Panc1 (cell line): ENCODE measurements around the gene CTF1. TPM values are rescaled to one million over a fixed set of nuclear protein-coding genes. Genes with fewer than 3 reads are reported as not detected.

Source experiments
- ATAC-seq: fragments of 200-7000 bp; cut with Tn5 transposase; 2 replicates; pipeline ENCODE4 v1.9.1; 2020; ENCODE audit warnings: mild to moderate bottlenecking, moderate library complexity
- BruUV-seq: library from RNA; stranded (reverse); fragments of 400-500 nt; replicated peaks from 2 replicates; lab custom pipeline; 2021; lab: Mats Ljungman, UMichigan
- CTCF ChIA-PET: fragments of 300-600 bp; sonication (Branson Sonifier 250); formaldehyde crosslinking; loops from one replicate; lab custom pipeline; 2022; ENCODE audit warnings: antibody characterized with exemption; lab: Charles Lee
- POLR2A ChIA-PET: fragments of 300-600 bp; sonication (Branson Sonifier 250); formaldehyde crosslinking; loops from one replicate; lab custom pipeline; 2022; ENCODE audit warnings: antibody characterized with exemption; lab: Charles Lee
- DNase-seq: peaks from one replicate; pipeline ENCODE4 v3.0.0-alpha.2; 2010; ENCODE audit warnings: low read depth, low spot score
- H3K27ac ChIP-seq: 2 replicates; pipeline ENCODE4 v1.5.1; 2011; ENCODE audit warnings: mild to moderate bottlenecking, low read length, inconsistent platforms
- H3K27me3 ChIP-seq: fragments of 200-500 bp; sonication (Bioruptor generic); 2 replicates; pipeline ENCODE4 v1.6.0; 2014; ENCODE audit warnings: low read length, inconsistent platforms; ENCODE audit not compliant: control insufficient read depth, insufficient read depth
- H3K36me3 ChIP-seq: fragments of 200-500 bp; sonication (Bioruptor generic); 2 replicates; pipeline ENCODE4 v1.5.1; 2014; ENCODE audit warnings: inconsistent platforms, mild to moderate bottlenecking, low read length, moderate library complexity; ENCODE audit not compliant: control insufficient read depth, insufficient read depth
- H3K4me1 ChIP-seq: 2 replicates; pipeline ENCODE4 v1.5.1; 2011; ENCODE audit warnings: inconsistent platforms, mild to moderate bottlenecking, low read length, moderate library complexity; ENCODE audit not compliant: control insufficient read depth, insufficient read depth
- H3K4me3 ChIP-seq, 2 experiments: 2 replicates each; pipeline ENCODE4 v1.5.1; 2011 to 2012; ENCODE audit warnings: low read depth in 2 of 2, low read length in 2 of 2, mild to moderate bottlenecking in 2 of 2, inconsistent platforms in 1 of 2, moderate library complexity in 1 of 2
- H3K9me3 ChIP-seq: fragments of 200-500 bp; sonication (Bioruptor generic); 2 replicates; pipeline ENCODE4 v1.5.1; 2014; ENCODE audit warnings: low read depth, mild to moderate bottlenecking, inconsistent platforms, low read length, moderate library complexity; ENCODE audit not compliant: control insufficient read depth, insufficient read depth
- POLR2AphosphoS5 ChIP-seq: IDR thresholded peaks from 2 replicates; pipeline ENCODE4 v1.6.1; 2012; ENCODE audit warnings: mild to moderate bottlenecking, low read depth, low read length, moderate library complexity
- SIN3A ChIP-seq: IDR thresholded peaks from 2 replicates; pipeline ENCODE4 v1.6.1; 2012; ENCODE audit warnings: low read depth, mild to moderate bottlenecking, low read length, moderate library complexity, borderline replicate concordance; ENCODE audit not compliant: insufficient read depth
- TCF7L2 ChIP-seq: IDR thresholded peaks from 2 replicates; pipeline ENCODE4 v1.6.1; 2011; ENCODE audit warnings: mild to moderate bottlenecking, low read depth, low read length, inconsistent platforms
- in situ Hi-C: cut with HindIII; loops from 2 replicates; pipeline ENCODE4 v1.10.0; 2016; ENCODE audit warnings: low sequenced_read_pairs, low pct_unique_long_range_greater_than_20kb
- intact Hi-C: fragments of 100-400 bp; cut with micrococcal nuclease; formaldehyde crosslinking; loops from one replicate; pipeline ENCODE4 v1.10.0; 2022; ENCODE audit not compliant: unreplicated experiment
- total RNA-seq: library from RNA; stranded (reverse); gene quantifications from one replicate; pipeline ENCODE4 v1.2.1, GENCODE V29; 2021; ENCODE audit not compliant: unreplicated experiment
- TF ChIP-seq, protein P1 (sequence below), 2 experiments: IDR thresholded peaks; 2 replicates each; pipeline ENCODE4 v1.6.1; 2011 to 2012; ENCODE audit warnings: low read depth in 2 of 2, control low read depth in 1 of 2, low read length in 1 of 2, mild to moderate bottlenecking in 1 of 2, moderate library complexity in 1 of 2; ENCODE audit not compliant: insufficient read depth in 1 of 2
- TF ChIP-seq, protein P2 (sequence below): fragments of 450-650 bp; IDR thresholded peaks from 2 replicates; pipeline ENCODE4 v1.5.1; 2017; ENCODE audit warnings: mild to moderate bottlenecking

CTF1 gene
- total RNA-seq, 1 experiment from 2014 or later, result 2.9 TPM

- in situ Hi-C loops, result no loop called here
- Histone ChIP-seq H3K27me3 (no peaks in the 10 kb centered on the region), H3K36me3 (no peaks in the 10 kb centered on the region; the same call in 1 of the 2 replicates), H3K4me3 (no peak overlapping the region), H3K9me3 (no peaks in the 10 kb centered on the region), H3K27ac (peak overlapping the region; percentile 60; the same call in 1 of the 2 replicates), H3K4me1 (peaks cover 31% of the 10 kb centered on the region)
- intact Hi-C loops, result no loop called here
- no TSS peak for BruUV-seq
- TF ChIP-seq, protein P1, sequence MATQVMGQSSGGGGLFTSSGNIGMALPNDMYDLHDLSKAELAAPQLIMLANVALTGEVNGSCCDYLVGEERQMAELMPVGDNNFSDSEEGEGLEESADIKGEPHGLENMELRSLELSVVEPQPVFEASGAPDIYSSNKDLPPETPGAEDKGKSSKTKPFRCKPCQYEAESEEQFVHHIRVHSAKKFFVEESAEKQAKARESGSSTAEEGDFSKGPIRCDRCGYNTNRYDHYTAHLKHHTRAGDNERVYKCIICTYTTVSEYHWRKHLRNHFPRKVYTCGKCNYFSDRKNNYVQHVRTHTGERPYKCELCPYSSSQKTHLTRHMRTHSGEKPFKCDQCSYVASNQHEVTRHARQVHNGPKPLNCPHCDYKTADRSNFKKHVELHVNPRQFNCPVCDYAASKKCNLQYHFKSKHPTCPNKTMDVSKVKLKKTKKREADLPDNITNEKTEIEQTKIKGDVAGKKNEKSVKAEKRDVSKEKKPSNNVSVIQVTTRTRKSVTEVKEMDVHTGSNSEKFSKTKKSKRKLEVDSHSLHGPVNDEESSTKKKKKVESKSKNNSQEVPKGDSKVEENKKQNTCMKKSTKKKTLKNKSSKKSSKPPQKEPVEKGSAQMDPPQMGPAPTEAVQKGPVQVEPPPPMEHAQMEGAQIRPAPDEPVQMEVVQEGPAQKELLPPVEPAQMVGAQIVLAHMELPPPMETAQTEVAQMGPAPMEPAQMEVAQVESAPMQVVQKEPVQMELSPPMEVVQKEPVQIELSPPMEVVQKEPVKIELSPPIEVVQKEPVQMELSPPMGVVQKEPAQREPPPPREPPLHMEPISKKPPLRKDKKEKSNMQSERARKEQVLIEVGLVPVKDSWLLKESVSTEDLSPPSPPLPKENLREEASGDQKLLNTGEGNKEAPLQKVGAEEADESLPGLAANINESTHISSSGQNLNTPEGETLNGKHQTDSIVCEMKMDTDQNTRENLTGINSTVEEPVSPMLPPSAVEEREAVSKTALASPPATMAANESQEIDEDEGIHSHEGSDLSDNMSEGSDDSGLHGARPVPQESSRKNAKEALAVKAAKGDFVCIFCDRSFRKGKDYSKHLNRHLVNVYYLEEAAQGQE (IDR thresholded peaks at IDR 0.05; ENCODE audit: insufficient read depth in 1 of 2, low read depth in 2 of 2, low read length in 1 of 2), result no peak
- TF ChIP-seq, protein P2, sequence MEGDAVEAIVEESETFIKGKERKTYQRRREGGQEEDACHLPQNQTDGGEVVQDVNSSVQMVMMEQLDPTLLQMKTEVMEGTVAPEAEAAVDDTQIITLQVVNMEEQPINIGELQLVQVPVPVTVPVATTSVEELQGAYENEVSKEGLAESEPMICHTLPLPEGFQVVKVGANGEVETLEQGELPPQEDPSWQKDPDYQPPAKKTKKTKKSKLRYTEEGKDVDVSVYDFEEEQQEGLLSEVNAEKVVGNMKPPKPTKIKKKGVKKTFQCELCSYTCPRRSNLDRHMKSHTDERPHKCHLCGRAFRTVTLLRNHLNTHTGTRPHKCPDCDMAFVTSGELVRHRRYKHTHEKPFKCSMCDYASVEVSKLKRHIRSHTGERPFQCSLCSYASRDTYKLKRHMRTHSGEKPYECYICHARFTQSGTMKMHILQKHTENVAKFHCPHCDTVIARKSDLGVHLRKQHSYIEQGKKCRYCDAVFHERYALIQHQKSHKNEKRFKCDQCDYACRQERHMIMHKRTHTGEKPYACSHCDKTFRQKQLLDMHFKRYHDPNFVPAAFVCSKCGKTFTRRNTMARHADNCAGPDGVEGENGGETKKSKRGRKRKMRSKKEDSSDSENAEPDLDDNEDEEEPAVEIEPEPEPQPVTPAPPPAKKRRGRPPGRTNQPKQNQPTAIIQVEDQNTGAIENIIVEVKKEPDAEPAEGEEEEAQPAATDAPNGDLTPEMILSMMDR, result no peak
- TF ChIP-seq POLR2AphosphoS5, result no peak
- TF ChIP-seq TCF7L2, result no peak
- TF ChIP-seq SIN3A, result no peak
- CTCF ChIA-PET, result no interaction called here
- ATAC-seq (no peak), DNase-seq (no peak)
- POLR2A ChIA-PET, result no interaction called here
These were observed 51.1 kb downstream of the CTF1 start for GRCh38 chr16:30947541-30947858.

- H3K4me3 ChIP-seq, result peak overlapping the region; percentile 82 to 92
- no TSS peak for BruUV-seq
- TF ChIP-seq TCF7L2 (no peak), SIN3A (no peak), POLR2AphosphoS5 (no peak)
- TF ChIP-seq, protein P2, result no peak
- TF ChIP-seq, protein P1 (IDR thresholded peaks at IDR 0.05; ENCODE audit: insufficient read depth in 1 of 2, low read depth in 2 of 2, low read length in 1 of 2), result no peak
- H3K27me3 ChIP-seq, result no peaks in the 10 kb centered on the region
- H3K36me3 ChIP-seq, result no peaks in the 10 kb centered on the region; the same call in 1 of the 2 replicates
- ChIA-PET CTCF (no interaction called here), POLR2A (no interaction called here)
- ATAC-seq (peak; percentile 78), DNase-seq (no peak)
- in situ Hi-C loops, result no loop called here
- peaks cover 31% of the 10 kb centered on the region for H3K4me1 ChIP-seq
- H3K27ac ChIP-seq, result peak overlapping the region; percentile 95
- intact Hi-C loops, result no loop called here
- no peaks in the 10 kb centered on the region for H3K9me3 ChIP-seq
These were observed 51.6 kb downstream of the CTF1 start for GRCh38 chr16:30947859-30948666.
